HepG2 (cell line): Measurements from ENCODE around the gene STXBP2. TPM values are rescaled to one million over a fixed set of nuclear protein-coding genes. Genes with fewer than 3 reads are reported as not detected.

Experiments
- AKAP8 ChIP-seq: sonication (generic); formaldehyde crosslinking; IDR thresholded peaks from 2 replicates; pipeline ENCODE4 v1.5.1; 2020; ENCODE audit warnings: mild to moderate bottlenecking, missing genetic modification reagents
- ATF6 ChIP-seq: sonication (generic); formaldehyde crosslinking; conservative IDR thresholded peaks from 2 replicates; pipeline ENCODE4 v1.4.0; 2020; ENCODE audit warnings: missing genetic modification reagents
- CCDC6 ChIP-seq: sonication (generic); formaldehyde crosslinking; IDR thresholded peaks from 2 replicates; pipeline ENCODE4 v1.8.1; 2022; ENCODE audit warnings: mild to moderate bottlenecking, missing genetic modification reagents, moderate library complexity
- CENPBD1 ChIP-seq: sonication (generic); formaldehyde crosslinking; IDR thresholded peaks from 2 replicates; pipeline ENCODE4 v1.8.0; 2022; ENCODE audit warnings: missing genetic modification reagents, low read depth, mild to moderate bottlenecking, borderline replicate concordance
- IKZF4 ChIP-seq: sonication (generic); formaldehyde crosslinking; IDR thresholded peaks from 2 replicates; pipeline ENCODE4 v1.5.1; 2020; ENCODE audit warnings: borderline replicate concordance, mild to moderate bottlenecking, low read depth, missing genetic modification reagents; ENCODE audit errors: not compliant biosample characterization
- IKZF5 ChIP-seq: IDR thresholded peaks from 2 replicates; pipeline ENCODE4 v1.6.1; 2018; ENCODE audit warnings: missing genetic modification reagents, mild to moderate bottlenecking, missing compliant biosample characterization
- KLF11 ChIP-seq: IDR thresholded peaks from 2 replicates; pipeline ENCODE4 v1.6.1; 2016; ENCODE audit warnings: missing compliant biosample characterization
- KLF15 ChIP-seq: sonication (generic); formaldehyde crosslinking; IDR thresholded peaks from 2 replicates; pipeline ENCODE4 v1.8.1; 2023; ENCODE audit warnings: borderline replicate concordance, mild to moderate bottlenecking, inconsistent platforms, missing genetic modification reagents, mixed read lengths
- MED1 ChIP-seq: sonication (generic); formaldehyde crosslinking; IDR thresholded peaks from 2 replicates; pipeline ENCODE4 v1.4.0; 2020; ENCODE audit warnings: missing genetic modification reagents
- RARA ChIP-seq: IDR thresholded peaks from 2 replicates; pipeline ENCODE4 v1.6.1; 2016; ENCODE audit warnings: missing genetic modification reagents, missing compliant biosample characterization
- TAF1 ChIP-seq: sonication (generic); formaldehyde crosslinking; IDR thresholded peaks from 2 replicates; pipeline ENCODE4 v1.4.0; 2020; ENCODE audit warnings: missing genetic modification reagents
- TCF7L2 ChIP-seq: IDR thresholded peaks from 2 replicates; pipeline ENCODE4 v1.6.1; 2011; ENCODE audit warnings: mild to moderate bottlenecking, low read depth, low read length, moderate library complexity
- ZBTB7A ChIP-seq: sonication (generic); formaldehyde crosslinking; IDR thresholded peaks from 2 replicates; pipeline ENCODE4 v1.8.0; 2022; ENCODE audit warnings: mild to moderate bottlenecking, missing genetic modification reagents
- ZFP37 ChIP-seq: sonication (generic); formaldehyde crosslinking; IDR thresholded peaks from 2 replicates; pipeline ENCODE4 v1.4.0; 2020; ENCODE audit warnings: missing genetic modification reagents, borderline replicate concordance
- ZNF160 ChIP-seq: sonication (generic); formaldehyde crosslinking; IDR thresholded peaks from 2 replicates; pipeline ENCODE4 v1.8.0; 2022; ENCODE audit warnings: mild to moderate bottlenecking, inconsistent platforms, missing genetic modification reagents
- ZNF253 ChIP-seq: sonication (generic); formaldehyde crosslinking; IDR thresholded peaks from 2 replicates; pipeline ENCODE4 v1.8.0; 2022; ENCODE audit warnings: mild to moderate bottlenecking, missing genetic modification reagents, borderline replicate concordance
- ZNF331 ChIP-seq: sonication (generic); formaldehyde crosslinking; IDR thresholded peaks from 2 replicates; pipeline ENCODE4 v1.4.0; 2020; ENCODE audit warnings: missing genetic modification reagents
- ZNF354B ChIP-seq: sonication (generic); formaldehyde crosslinking; IDR thresholded peaks from 2 replicates; pipeline ENCODE4 v1.8.0; 2022; ENCODE audit warnings: mild to moderate bottlenecking, missing genetic modification reagents
- ZNF414 ChIP-seq: sonication (generic); formaldehyde crosslinking; IDR thresholded peaks from 2 replicates; pipeline ENCODE4 v1.5.0; 2020; ENCODE audit warnings: missing genetic modification reagents
- ZNF569 ChIP-seq: sonication (generic); formaldehyde crosslinking; IDR thresholded peaks from 2 replicates; pipeline ENCODE4 v1.5.0; 2020; ENCODE audit warnings: mild to moderate bottlenecking, missing genetic modification reagents, moderate library complexity, borderline replicate concordance
- ZNF724P ChIP-seq: sonication (generic); formaldehyde crosslinking; IDR thresholded peaks from 2 replicates; pipeline ENCODE4 v1.8.0; 2022; ENCODE audit warnings: missing genetic modification reagents, borderline replicate concordance
- ZNF768 ChIP-seq: sonication (generic); formaldehyde crosslinking; IDR thresholded peaks from 2 replicates; pipeline ENCODE4 v1.4.0; 2020; ENCODE audit warnings: missing genetic modification reagents
- ZSCAN5A ChIP-seq: sonication (generic); formaldehyde crosslinking; IDR thresholded peaks from 2 replicates; pipeline ENCODE4 v1.8.0; 2022; ENCODE audit warnings: mild to moderate bottlenecking, missing genetic modification reagents, borderline replicate concordance
- polyA plus RNA-seq, 8 experiments: library from polyadenylated mRNA; depleted of rRNA in 3 of 8; stranded (reverse) in 7 of 8; unstranded in 1 of 8; fragments of >200 nt; fragmentation: Illumina TruSeq in 4 of 8; extraction: Trizol in 4 of 8; gene quantifications; 2 replicates each; pipeline versions ENCODE4 v1.2.1 to v1.2.3, GENCODE V29; 2011 to 2016; ENCODE audit warnings: low read depth in 4 of 8, missing spikeins in 1 of 8, mixed read lengths in 1 of 8; ENCODE audit not compliant: insufficient read depth in 1 of 8
- total RNA-seq, 5 experiments: library from RNA; depleted of rRNA; stranded (reverse); fragments of >200 nt; fragmentation: Illumina TruSeq; extraction: Trizol; gene quantifications; 2 replicates each; pipeline ENCODE4 v1.2.3, GENCODE V29; 2016; ENCODE audit warnings: low read depth in 1 of 5

Gene STXBP2
- total and polyA plus RNA-seq, 2 of the 13 experiments (the other 11 are each of a cell fraction or from before 2014, with no cell fraction given) = 22.8 to 40.1 TPM

- TF ChIP-seq ATF6 (CRISPR knock-in tag) = no peak
- TF ChIP-seq AKAP8 (CRISPR knock-in tag) = 0 out of 2 replicates have a peak, but pooled peaks have one; percentile 24
- TF ChIP-seq ZNF331 = no peak
- no peak; the same call in 1 of the 2 replicates for TF ChIP-seq ZSCAN5A (CRISPR knock-in tag)
- no peak for TF ChIP-seq ZFP37
- TF ChIP-seq ZNF724P = peak; percentile 87; the same call in 1 of the 2 replicates
- TF ChIP-seq ZNF569 (CRISPR knock-in tag) = no peak
- no peak for TF ChIP-seq KLF11 (CRISPR knock-in tag)
- peak; percentile 54; the same call in 1 of the 2 replicates for TF ChIP-seq ZNF768 (CRISPR knock-in tag)
- TF ChIP-seq ZBTB7A (CRISPR knock-in tag) = no peak
- 0 out of 2 replicates have a peak, but pooled peaks have one; percentile 30 for TF ChIP-seq RARA (CRISPR knock-in tag)
- TF ChIP-seq KLF15 = peak; percentile 44; the same call in 1 of the 2 replicates
- TF ChIP-seq MED1 = no peak; the same call in none of the 2 replicates
- no peak for TF ChIP-seq ZNF354B (CRISPR knock-in tag)
- TF ChIP-seq CCDC6 (CRISPR knock-in tag) = no peak; the same call in 1 of the 2 replicates
- peak; percentile 67 for TF ChIP-seq TAF1 (CRISPR knock-in tag)
- peak; percentile 57 for TF ChIP-seq IKZF4 (CRISPR knock-in tag)
- no peak for TF ChIP-seq ZNF414 (CRISPR knock-in tag)
- no peak for TF ChIP-seq TCF7L2
- TF ChIP-seq ZNF253 (CRISPR knock-in tag) = 0 out of 2 replicates have a peak, but pooled peaks have one; percentile 18
- no peak for TF ChIP-seq IKZF5 (CRISPR knock-in tag)
- TF ChIP-seq ZNF160 = peak; percentile 53; the same call in 1 of the 2 replicates
- TF ChIP-seq CENPBD1 (CRISPR knock-in tag) = no peak
Measured at GRCh38 chr19:7636691-7637373, at the start of gene STXBP2 (continued).
